Stomach smooth muscle (tissue), 2 donors: ENCODE data around the gene FFAR2.
"Not testable (repeated sequence)": the region's sequence is repeated elsewhere in the genome, so short reads cannot be mapped to it uniquely, and the experiment has no call there.

Experiments
- H3K27ac ChIP-seq: one replicate; pipeline ENCODE4 v1.7.0; 2013; ENCODE audit warnings: mild to moderate bottlenecking, low read length, inconsistent platforms
- H3K27me3 ChIP-seq, 2 donors: one replicate each; pipeline ENCODE4 v1.7.0; 2013; ENCODE audit warnings: low read length in 2 of 2; ENCODE audit not compliant: insufficient read depth in 2 of 2, control insufficient read depth in 1 of 2
- H3K36me3 ChIP-seq, 2 donors: one replicate each; pipeline ENCODE4 v1.7.0; 2013; ENCODE audit warnings: low read length in 2 of 2; ENCODE audit not compliant: control insufficient read depth in 2 of 2, insufficient read depth in 2 of 2
- H3K4me1 ChIP-seq: one replicate; pipeline ENCODE4 v1.7.0; 2013; ENCODE audit warnings: low read length; ENCODE audit not compliant: control insufficient read depth, insufficient read depth
- H3K4me3 ChIP-seq, 2 donors: one replicate each; pipeline ENCODE4 v1.7.0; 2013; ENCODE audit warnings: low read length in 2 of 2
- H3K9ac ChIP-seq, 2 donors: one replicate each; pipeline ENCODE4 v1.7.0; 2013; ENCODE audit warnings: low read length in 2 of 2, mild to moderate bottlenecking in 1 of 2
- H3K9me3 ChIP-seq, 2 donors: one replicate each; pipeline ENCODE4 v1.7.0; 2013; ENCODE audit warnings: low read length in 2 of 2; ENCODE audit not compliant: control insufficient read depth in 2 of 2
- donor health status: healthy.
- donor health status: Pancreatic carcinoma.

The FFAR2 gene

DNA sequence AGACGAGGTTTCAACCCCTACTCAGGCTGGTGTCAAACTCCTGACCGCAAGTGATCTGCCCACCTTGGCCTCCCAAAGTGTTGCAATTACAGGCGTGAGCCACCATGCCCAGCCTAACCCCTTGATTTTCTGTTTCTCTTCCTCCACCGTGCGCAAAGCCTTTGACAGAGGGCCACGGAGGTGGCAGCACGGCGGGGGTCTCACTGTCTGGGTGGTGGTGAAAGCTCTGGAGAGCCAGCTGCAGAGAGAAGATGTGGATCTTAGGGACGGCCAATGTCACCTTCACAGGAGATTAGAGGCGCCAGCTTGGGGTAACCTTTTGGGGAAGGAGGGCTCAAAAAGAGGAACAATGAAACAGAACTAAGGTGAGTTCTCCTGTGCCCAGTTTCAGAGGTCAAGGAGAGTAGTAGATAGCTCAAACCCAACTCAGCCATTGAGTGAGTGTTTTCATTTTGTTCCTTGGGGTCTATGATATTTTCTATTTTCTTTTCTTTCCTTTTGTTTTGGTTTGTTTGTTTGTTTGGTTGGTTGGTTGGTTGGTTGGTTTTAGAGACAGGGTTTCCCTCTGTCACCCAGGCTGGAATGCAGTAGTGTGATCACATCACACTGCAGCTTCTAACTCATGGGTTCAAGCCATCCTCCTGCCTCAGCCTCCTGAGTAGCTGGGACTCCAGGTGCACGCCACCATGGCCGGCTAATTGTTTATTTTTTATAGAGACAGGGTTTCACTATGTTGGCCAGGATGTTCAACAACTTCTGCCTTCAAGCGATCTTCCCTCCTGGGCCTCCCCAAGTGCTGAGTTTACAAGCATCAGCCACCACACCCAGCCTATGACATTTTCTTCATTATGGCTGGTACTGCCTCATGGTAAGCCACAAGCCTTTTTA is 39.5 kb upstream of the FFAR2 start:
- H3K9ac ChIP-seq: no peak overlapping the region
- H3K9me3 ChIP-seq: no peaks in the 10 kb centered on the region
- peaks cover 0 to 3% of the 10 kb centered on the region in 2 donors for H3K27me3 ChIP-seq
- no peaks in the 10 kb centered on the region for H3K36me3 ChIP-seq
- H3K27ac ChIP-seq: no peak overlapping the region
- H3K4me1 ChIP-seq: no peaks in the 10 kb centered on the region
- H3K4me3 ChIP-seq: no peak overlapping the region

- H3K36me3 ChIP-seq: no peaks in the 10 kb centered on the region
- no peaks in the 10 kb centered on the region for H3K9me3 ChIP-seq
- H3K27ac ChIP-seq: no peak overlapping the region
- no peaks in the 10 kb centered on the region for H3K4me1 ChIP-seq
- H3K9ac ChIP-seq: no peak overlapping the region
- H3K4me3 ChIP-seq: no peak overlapping the region
- peaks cover 0 to 3% of the 10 kb centered on the region in 2 donors for H3K27me3 ChIP-seq
Observed at GRCh38 chr19:35409191-35409590, 38.9 kb upstream of the FFAR2 start.

DNA sequence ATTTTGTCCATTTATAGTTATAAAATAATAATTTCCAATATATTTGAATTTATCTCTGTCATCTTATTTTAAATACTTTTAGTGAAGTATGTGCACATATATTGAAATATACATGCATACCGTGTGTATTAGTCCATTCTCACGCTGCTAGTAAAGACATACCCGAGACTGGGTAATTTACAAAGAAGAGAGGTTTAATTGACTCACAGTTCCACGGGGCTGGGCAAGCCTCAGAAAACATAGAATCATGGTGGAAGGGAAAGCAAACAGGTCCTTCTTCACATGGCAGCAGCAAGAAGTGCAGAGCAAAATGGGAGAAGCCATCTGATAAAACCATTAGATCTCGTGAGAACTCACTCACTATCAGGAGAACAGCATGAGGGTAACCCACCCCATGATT is 37.6 kb upstream of the FFAR2 start:
- no peaks in the 10 kb centered on the region for H3K9me3 ChIP-seq
- no peaks in the 10 kb centered on the region for H3K4me1 ChIP-seq
- H3K27ac ChIP-seq: no peak overlapping the region
- no peaks in the 10 kb centered on the region for H3K36me3 ChIP-seq
- no peak overlapping the region for H3K9ac ChIP-seq
- no peak overlapping the region for H3K4me3 ChIP-seq
- peaks cover 0 to 5% of the 10 kb centered on the region in 2 donors for H3K27me3 ChIP-seq

GRCh38 chr19:35414442-35414841 is 33.6 kb upstream of the FFAR2 start:
- no peak overlapping the region for H3K4me3 ChIP-seq
- no peaks in the 10 kb centered on the region for H3K4me1 ChIP-seq
- H3K27ac ChIP-seq: no peak overlapping the region
- peaks cover 2 to 5% of the 10 kb centered on the region in 2 donors for H3K27me3 ChIP-seq
- H3K36me3 ChIP-seq: no peaks in the 10 kb centered on the region
- no peak overlapping the region for H3K9ac ChIP-seq
- no peaks in the 10 kb centered on the region for H3K9me3 ChIP-seq

DNA sequence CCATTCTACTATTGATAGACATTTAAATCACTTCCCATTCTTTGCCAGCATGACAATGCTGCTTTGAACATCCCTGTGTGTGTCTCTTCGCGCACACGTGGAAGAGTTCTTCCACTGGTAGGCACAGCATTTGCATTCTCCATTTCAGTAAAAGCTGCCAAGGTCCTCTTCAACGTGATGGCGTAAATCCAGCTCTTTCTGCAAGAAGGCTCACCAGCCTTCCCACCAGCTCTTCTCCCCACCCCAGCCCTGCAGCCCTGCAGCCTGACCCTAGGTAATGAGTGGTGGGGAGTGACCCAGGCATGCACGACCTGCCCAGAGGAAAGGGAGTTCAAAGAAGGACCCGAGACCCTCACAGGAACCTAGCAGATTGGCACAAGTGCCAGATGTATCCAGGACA is 31.7 kb upstream of the FFAR2 start:
- no peaks in the 10 kb centered on the region for H3K4me1 ChIP-seq
- H3K9ac ChIP-seq: no peak overlapping the region
- H3K27ac ChIP-seq: no peak overlapping the region
- H3K27me3 ChIP-seq: peaks cover 2 to 5% of the 10 kb centered on the region in 2 donors
- no peak overlapping the region for H3K4me3 ChIP-seq
- no peaks in the 10 kb centered on the region for H3K9me3 ChIP-seq
- no peaks in the 10 kb centered on the region for H3K36me3 ChIP-seq

DNA sequence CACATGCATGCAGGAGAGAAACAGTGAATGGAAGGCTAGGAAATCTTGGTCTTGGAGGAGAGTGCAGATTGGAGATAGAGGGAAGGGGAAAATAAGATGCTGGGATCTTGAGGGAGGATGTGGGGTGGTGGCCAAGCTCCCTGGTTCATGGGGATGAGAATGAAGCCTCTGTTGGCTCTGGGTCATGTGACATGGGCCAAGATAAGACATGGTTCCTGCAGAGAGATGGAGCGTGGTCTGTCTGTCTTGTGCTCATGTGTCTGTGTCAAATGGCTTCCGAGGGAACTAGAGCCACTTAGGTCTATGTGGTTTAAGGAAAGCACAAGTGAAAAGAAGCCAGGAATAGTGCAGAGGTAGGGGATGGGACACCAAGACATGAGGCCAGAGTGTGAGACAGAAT is 30.8 kb upstream of the FFAR2 start:
- Histone ChIP-seq H3K27me3 (peaks cover 2 to 5% of the 10 kb centered on the region in 2 donors), H3K27ac (no peak overlapping the region), H3K4me1 (no peaks in the 10 kb centered on the region), H3K36me3 (no peaks in the 10 kb centered on the region), H3K9me3 (no peaks in the 10 kb centered on the region), H3K9ac (no peak overlapping the region), H3K4me3 (no peak overlapping the region)

- no peak overlapping the region for H3K4me3 ChIP-seq
- H3K27ac ChIP-seq: no peak overlapping the region
- H3K9ac ChIP-seq: no peak overlapping the region
- H3K4me1 ChIP-seq: no peaks in the 10 kb centered on the region
- H3K9me3 ChIP-seq: no peaks in the 10 kb centered on the region
- peaks cover 2 to 7% of the 10 kb centered on the region in 2 donors for H3K27me3 ChIP-seq
- H3K36me3 ChIP-seq: no peaks in the 10 kb centered on the region
Observed at GRCh38 chr19:35417713-35418534, 30.1 kb upstream of the FFAR2 start.

- no peak overlapping the region for H3K27ac ChIP-seq
- H3K9me3 ChIP-seq: no peaks in the 10 kb centered on the region
- no peak overlapping the region for H3K4me3 ChIP-seq
- peaks cover 2 to 8% of the 10 kb centered on the region in 2 donors for H3K27me3 ChIP-seq
- no peaks in the 10 kb centered on the region for H3K4me1 ChIP-seq
- H3K9ac ChIP-seq: no peak overlapping the region
- no peaks in the 10 kb centered on the region for H3K36me3 ChIP-seq
Observed at GRCh38 chr19:35419046-35419445, 29.0 kb upstream of the FFAR2 start.

DNA sequence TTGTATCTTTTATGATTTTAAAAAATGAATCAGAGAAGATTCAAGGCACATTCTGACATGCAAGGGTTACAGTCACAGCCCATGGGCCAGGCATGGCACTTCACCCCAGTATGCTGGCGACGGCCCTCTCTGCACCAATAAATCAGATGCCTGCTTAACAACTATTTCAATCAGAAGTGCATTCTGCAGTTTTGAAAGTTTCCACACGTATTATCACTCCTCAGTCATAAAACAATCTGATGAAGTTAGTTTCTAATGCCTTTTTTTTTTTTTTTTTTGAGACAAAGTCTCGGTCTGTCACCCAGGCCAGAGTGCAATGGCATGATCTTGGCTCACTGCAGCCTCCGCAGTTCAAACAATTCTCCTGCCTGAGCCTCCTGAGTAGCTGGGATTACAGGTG is 28.3 kb upstream of the FFAR2 start:
- Histone ChIP-seq H3K9me3 (no peaks in the 10 kb centered on the region), H3K9ac (no peak overlapping the region), H3K4me3 (no peak overlapping the region), H3K27ac (no peak overlapping the region), H3K36me3 (no peaks in the 10 kb centered on the region), H3K4me1 (no peaks in the 10 kb centered on the region), H3K27me3 (peaks cover 2 to 7% of the 10 kb centered on the region in 2 donors)

GRCh38 chr19:35421362-35421761 is 26.7 kb upstream of the FFAR2 start:
- H3K27ac ChIP-seq: no peak overlapping the region
- H3K36me3 ChIP-seq: no peaks in the 10 kb centered on the region
- H3K4me3 ChIP-seq: no peak overlapping the region
- H3K9me3 ChIP-seq: no peaks in the 10 kb centered on the region
- H3K27me3 ChIP-seq: peaks cover 0 to 8% of the 10 kb centered on the region in 2 donors
- H3K4me1 ChIP-seq: no peaks in the 10 kb centered on the region
- H3K9ac ChIP-seq: no peak overlapping the region

DNA sequence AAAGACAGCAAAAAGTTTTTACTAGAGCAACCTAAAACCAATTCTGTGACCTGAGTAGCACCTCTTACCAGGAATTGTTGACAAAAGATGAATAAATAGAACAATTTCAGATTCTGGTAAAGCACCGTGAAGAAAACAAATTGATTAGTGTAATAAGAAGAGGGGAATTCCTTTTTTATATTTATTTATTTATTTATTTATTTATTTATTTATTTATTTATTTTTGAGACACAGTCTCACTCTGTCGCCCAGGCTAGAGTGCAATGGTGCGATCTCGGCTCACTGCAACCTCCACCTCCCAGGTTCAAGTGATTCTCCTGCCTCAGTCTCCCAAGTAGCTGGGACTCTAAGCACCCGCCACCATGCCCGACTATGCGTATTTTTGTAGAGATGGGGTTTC is 24.7 kb upstream of the FFAR2 start:
- H3K9ac ChIP-seq, H3K9me3 ChIP-seq, H3K36me3 ChIP-seq, H3K4me1 ChIP-seq, H3K27ac ChIP-seq, H3K27me3 ChIP-seq, H3K4me3 ChIP-seq: not testable (repeated sequence)
